GM12801 (cell line): ENCODE results near the gene CPNE9.

Experiments
- CTCF ChIP-seq: IDR thresholded peaks from one replicate; pipeline ENCODE4 v1.5.1; 2011; ENCODE audit warnings: control low read depth; ENCODE audit not compliant: insufficient read length; ENCODE audit errors: extremely low read depth

Gene CPNE9

DNA sequence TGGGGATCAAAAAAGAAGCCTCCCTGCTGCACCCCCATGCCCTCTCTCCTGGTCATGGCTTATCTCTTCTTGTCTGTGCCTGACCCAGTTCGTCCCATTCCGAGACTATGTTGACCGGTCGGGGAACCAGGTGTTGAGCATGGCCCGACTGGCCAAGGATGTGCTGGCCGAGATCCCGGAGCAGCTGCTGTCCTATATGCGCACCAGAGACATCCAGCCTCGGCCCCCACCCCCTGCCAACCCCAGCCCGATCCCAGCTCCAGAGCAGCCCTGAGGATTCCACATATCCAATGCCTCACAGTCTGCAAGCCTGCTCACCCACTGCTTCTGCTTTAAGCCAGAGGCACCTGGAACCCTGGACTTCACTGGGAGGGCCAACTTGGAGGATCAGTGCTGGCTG is 25.8 kb downstream of the CPNE9 start:
- no peak for TF ChIP-seq CTCF

GRCh38 chr3:9730657-9731205 is 27.1 kb downstream of the CPNE9 start:
- no peak for TF ChIP-seq CTCF

GRCh38 chr3:9731206-9732079 is 27.8 kb downstream of the CPNE9 start, which contains the start of gene BRPF1:
Gene BRPF1 (plus strand): TSS chr3:9731735. CDS start chr3:9734141, 2,406 bp downstream.
- no peak for TF ChIP-seq CTCF

- no peak for TF ChIP-seq CTCF
These were observed 28.6 kb downstream of the CPNE9 start for GRCh38 chr3:9732080-9732739.

- no peak for TF ChIP-seq CTCF
These were observed 29.1 kb downstream of the CPNE9 start for GRCh38 chr3:9732740-9733115.

DNA sequence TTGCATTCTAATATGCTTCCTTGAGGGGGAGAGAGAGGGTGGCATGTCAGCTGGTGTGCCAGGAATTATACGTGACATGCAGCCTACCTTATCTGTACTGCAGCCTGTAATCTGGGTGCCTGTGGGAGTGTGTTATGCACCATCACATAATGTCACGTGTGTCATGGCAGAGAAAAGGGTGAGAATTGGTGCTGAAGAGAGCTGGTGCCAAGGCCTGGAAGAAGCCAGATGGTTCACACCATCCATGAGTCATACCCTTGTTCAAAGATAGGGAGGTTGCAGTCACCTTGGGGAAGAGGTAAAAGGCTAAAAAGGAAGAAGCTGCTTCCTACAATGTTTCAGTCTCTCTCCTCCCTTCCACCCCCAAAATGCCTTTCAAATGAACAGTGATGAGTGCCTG is 33.2 kb downstream of the CPNE9 start:
- TF ChIP-seq CTCF, result no peak

GRCh38 chr3:9739181-9739580 is 35.5 kb downstream of the CPNE9 start:
- TF ChIP-seq CTCF, result no peak
